ENCODE data around the gene ACOT8.

- no peak for TF ChIP-seq CTCF (IDR thresholded peaks at IDR 0.05; ENCODE audit: low read depth, low read length, poor library complexity, severe bottlenecking)
- TF ChIP-seq EZH2phosphoT487 (IDR thresholded peaks at IDR 0.05; ENCODE audit: borderline replicate concordance, low read length): no peak
These were observed 5.7 kb downstream of the ACOT8 start for GRCh38 chr20:45851501-45851900.

All from DOHH2 (cell line).